ENCODE measurements around the gene RPS6KB1.
A peak's percentile ranks its signal among the peaks of the same experiment; 100 is the strongest.
"Not testable (repeated sequence)": the region's sequence is repeated elsewhere in the genome, so short reads cannot be mapped to it uniquely, and the experiment has no call there.

RPS6KB1 gene

GRCh38 chr17:59892924-59893675 lies at the start of gene RPS6KB1, which contains the start of gene TUBD1:
RPS6KB1 (plus strand) TSS chr17:59893121; CDS start chr17:59893185, 64 bp downstream.
TUBD1 (minus strand) TSS chr17:59892943; CDS start chr17:59891002, 1,941 bp downstream.
- DNase-seq (ENCODE audit: low spot score) = peak; percentile 96
- TF ChIP-seq CTCF (IDR thresholded peaks at IDR 0.05; ENCODE audit: extremely low read depth, missing control alignments) = no peak

GRCh38 chr17:59844884-59845594 lies 47.9 kb upstream of the RPS6KB1 start:
- no peak for TF ChIP-seq CTCF (IDR thresholded peaks at IDR 0.05; ENCODE audit: extremely low read depth, missing control alignments)
- DNase-seq (ENCODE audit: low spot score) = no peak

GRCh38 chr17:59845595-59846393 lies 47.1 kb upstream of the RPS6KB1 start:
- TF ChIP-seq CTCF (IDR thresholded peaks at IDR 0.05; ENCODE audit: extremely low read depth, missing control alignments) = no peak
- no peak for DNase-seq (ENCODE audit: low spot score)

GRCh38 chr17:59846394-59847165 lies 46.3 kb upstream of the RPS6KB1 start:
- TF ChIP-seq CTCF (IDR thresholded peaks at IDR 0.05; ENCODE audit: extremely low read depth, missing control alignments) = no peak
- DNase-seq (ENCODE audit: low spot score) = peak; percentile 42

- DNase-seq (ENCODE audit: low spot score) = no peak
- no peak for TF ChIP-seq CTCF (IDR thresholded peaks at IDR 0.05; ENCODE audit: extremely low read depth, missing control alignments)
These were observed 44.6 kb upstream of the RPS6KB1 start for GRCh38 chr17:59848385-59848668.

GRCh38 chr17:59848778-59849177 lies 44.1 kb upstream of the RPS6KB1 start:
- TF ChIP-seq CTCF (IDR thresholded peaks at IDR 0.05; ENCODE audit: extremely low read depth, missing control alignments) = no peak
- no peak for DNase-seq (ENCODE audit: low spot score)

- not testable (repeated sequence) for DNase-seq (ENCODE audit: low spot score)
These were observed 42.6 kb upstream of the RPS6KB1 start for GRCh38 chr17:59850311-59850710.

All from GM20000 (cell line).